Lung (tissue), 12 donors: ENCODE data around the gene SRSF6. TPM values are rescaled to one million over a fixed set of nuclear protein-coding genes. Genes with fewer than 3 reads are reported as not detected.
"Not testable (repeated sequence)": the region's sequence is repeated elsewhere in the genome, so short reads cannot be mapped to it uniquely, and the experiment has no call there.

Source experiments
- ATAC-seq: fragments of 200-7000 bp; cut with Tn5 transposase; one replicate; pipeline ENCODE4 v1.9.1; 2020; ENCODE audit warnings: moderate number of reproducible peaks; ENCODE audit not compliant: insufficient read depth, low FRiP score
- DNase-seq, 3 donors: peaks; one replicate each; pipeline ENCODE4 v3.0.0-alpha.2; 2013 to 2017
- H3K27ac ChIP-seq, 2 donors: one replicate each; pipeline ENCODE4 v1.5.1; 2013; ENCODE audit warnings: mild to moderate bottlenecking in 2 of 2, moderate library complexity in 2 of 2, control low read depth in 1 of 2, inconsistent platforms in 1 of 2, low read depth in 1 of 2, low read length in 1 of 2
- H3K27me3 ChIP-seq, 3 donors: one replicate each; pipeline ENCODE4 v1.5.1; 2013; ENCODE audit warnings: low read length in 2 of 3; ENCODE audit not compliant: control insufficient read depth in 3 of 3, insufficient read depth in 3 of 3
- H3K36me3 ChIP-seq, 4 donors: one replicate each; pipeline ENCODE4 v1.5.1; 2013; ENCODE audit warnings: low read length in 4 of 4, mild to moderate bottlenecking in 1 of 4, moderate library complexity in 1 of 4; ENCODE audit not compliant: control insufficient read depth in 4 of 4, insufficient read depth in 4 of 4
- H3K4me1 ChIP-seq, 5 donors: one replicate each; pipeline ENCODE4 v1.5.1; 2013; ENCODE audit warnings: low read length in 5 of 5, mild to moderate bottlenecking in 2 of 5, moderate library complexity in 1 of 5; ENCODE audit not compliant: control insufficient read depth in 5 of 5, insufficient read depth in 5 of 5
- H3K4me3 ChIP-seq: one replicate; pipeline ENCODE4 v1.5.1; 2013; ENCODE audit warnings: mild to moderate bottlenecking, control low read depth, moderate library complexity
- H3K9ac ChIP-seq, 2 donors: one replicate each; pipeline ENCODE4 v1.5.1; 2013; ENCODE audit warnings: low read length in 2 of 2, control low read depth in 1 of 2; ENCODE audit not compliant: insufficient read depth in 1 of 2
- H3K9me3 ChIP-seq, 4 donors: one replicate each; pipeline ENCODE4 v1.5.1; 2013; ENCODE audit warnings: low read length in 3 of 4, mild to moderate bottlenecking in 1 of 4, moderate library complexity in 1 of 4; ENCODE audit not compliant: control insufficient read depth in 4 of 4, insufficient read depth in 3 of 4
- CTCF ChIP-seq: IDR thresholded peaks from 2 replicates; pipeline ENCODE4 v1.5.1; 2012; ENCODE audit warnings: mild to moderate bottlenecking; ENCODE audit errors: control extremely low read depth, extremely low read depth
- WGBS, 2 donors: extraction: QIAGEN DNeasy Blood & Tissue Kit; methylation state at CpG; one replicate each; pipeline ENCODE4 v1.1.7; 2013; 5-methylcytosine and 5-hydroxymethylcytosine counted together
- polyA plus RNA-seq, 2 donors: library from polyadenylated mRNA; stranded (reverse); fragments of 200-250 nt; gene quantifications; one replicate each; pipeline ENCODE4 v1.2.1, GENCODE V29; 2013
- total RNA-seq, 2 donors: library from RNA; depleted of rRNA in 1 of 2; stranded (reverse); fragments of >200 nt in 1 of 2; gene quantifications; one replicate each; pipeline ENCODE4 v1.2.1, GENCODE V29; 2014 to 2021
- donor health status: control.
- donor health status: control.
- donor health status: Bipolar disorder and iron deficiency.
- donor health status: healthy.
- donor health status: DM: yes; HTN: yes; CAD: no.

SRSF6 gene
- total and polyA plus RNA-seq, 4 donors, result 61.9 to 102 (median 94.5) TPM

- Histone ChIP-seq H3K36me3 (no peaks in the 10 kb centered on the region), H3K27me3 (peaks cover 0 to 7% (median 5%) of the 10 kb centered on the region in 3 donors), H3K4me1 (no peaks in the 10 kb centered on the region), H3K27ac (no peak overlapping the region), H3K4me3 (no peak overlapping the region), H3K9ac (no peak overlapping the region), H3K9me3 (no peaks in the 10 kb centered on the region)
- ATAC-seq, result no peak
- no peak for DNase-seq
- no peak for TF ChIP-seq CTCF
- WGBS, 2 donors, result 42 to 63% methylated on average over 14 of the region's 14 CpGs
These were observed 6.6 kb upstream of the SRSF6 start for GRCh38 chr20:43450841-43451799.

- Histone ChIP-seq H3K9ac (no peak overlapping the region), H3K4me3 (no peak overlapping the region), H3K9me3 (no peaks in the 10 kb centered on the region), H3K36me3 (no peaks in the 10 kb centered on the region), H3K27me3 (peaks cover 0 to 7% (median 5%) of the 10 kb centered on the region in 3 donors), H3K27ac (no peak overlapping the region), H3K4me1 (peaks cover 0 to 6% (median 0%) of the 10 kb centered on the region in 5 donors)
- ATAC-seq, result no peak
- TF ChIP-seq CTCF, result no peak
- no peak for DNase-seq
- WGBS, 2 donors, result 94 to 96% methylated on average over 15 of the region's 15 CpGs
These were observed 5.1 kb upstream of the SRSF6 start for GRCh38 chr20:43452404-43453126.

GRCh38 chr20:43456252-43456651 lies 1.4 kb upstream of the SRSF6 start:
- ATAC-seq, H3K27ac ChIP-seq, H3K9me3 ChIP-seq, H3K27me3 ChIP-seq, H3K9ac ChIP-seq, DNase-seq, H3K4me3 ChIP-seq: not testable (repeated sequence)
- Histone ChIP-seq H3K4me1 (peaks cover 0 to 13% (median 3%) of the 10 kb centered on the region in 5 donors), H3K36me3 (peaks cover 5 to 23% (median 16%) of the 10 kb centered on the region in 4 donors)
- 90 to 97% methylated on average over 8 of the region's 8 CpGs for WGBS, 2 donors
